ENCODE data around the gene NGRN. TPM values are rescaled to one million over a fixed set of nuclear protein-coding genes. Genes with fewer than 3 reads are reported as not detected.
"Not testable (repeated sequence)": the region's sequence is repeated elsewhere in the genome, so short reads cannot be mapped to it uniquely, and the experiment has no call there.

Gene NGRN
- total RNA-seq, 4 donors from 2014 or later = 49.2 to 71.3 (median 61.4) TPM

- 65% methylated on average over 8 of the region's 8 CpGs for whole genome bisulfite sequencing
- H3K36me3 ChIP-seq = no peaks in the 10 kb centered on the region
- no peak overlapping the region for H3K27ac ChIP-seq
Measured at GRCh38 chr15:90301707-90302300, 36.3 kb downstream of the NGRN start.

GRCh38 chr15:90305355-90305754 lies 39.9 kb downstream of the NGRN start:
- WGBS = 95% methylated on average over 14 of the region's 14 CpGs
- H3K4me3 ChIP-seq; H3K36me3 ChIP-seq; H3K9me3 ChIP-seq; H3K27ac ChIP-seq; H3K27me3 ChIP-seq; DNase-seq (ENCODE audit: low spot score in 2 of 2): not testable (repeated sequence)
- H3K4me1 ChIP-seq = peaks cover 13% of the 10 kb centered on the region

More at GRCh38 chr15:90301707-90302300, 36.3 kb downstream of the NGRN start:
- H3K9me3 ChIP-seq = no peaks in the 10 kb centered on the region
- H3K27me3 ChIP-seq = no peaks in the 10 kb centered on the region
- H3K4me1 ChIP-seq = peaks cover 13% of the 10 kb centered on the region
- H3K4me3 ChIP-seq = no peak overlapping the region
- TF ChIP-seq POLR2AphosphoS5 (IDR thresholded peaks at IDR 0.05) (no peak), POLR2A (IDR thresholded peaks at IDR 0.05) (no peak), EP300 (IDR thresholded peaks at IDR 0.05) (no peak)
- TF ChIP-seq, protein P1, sequence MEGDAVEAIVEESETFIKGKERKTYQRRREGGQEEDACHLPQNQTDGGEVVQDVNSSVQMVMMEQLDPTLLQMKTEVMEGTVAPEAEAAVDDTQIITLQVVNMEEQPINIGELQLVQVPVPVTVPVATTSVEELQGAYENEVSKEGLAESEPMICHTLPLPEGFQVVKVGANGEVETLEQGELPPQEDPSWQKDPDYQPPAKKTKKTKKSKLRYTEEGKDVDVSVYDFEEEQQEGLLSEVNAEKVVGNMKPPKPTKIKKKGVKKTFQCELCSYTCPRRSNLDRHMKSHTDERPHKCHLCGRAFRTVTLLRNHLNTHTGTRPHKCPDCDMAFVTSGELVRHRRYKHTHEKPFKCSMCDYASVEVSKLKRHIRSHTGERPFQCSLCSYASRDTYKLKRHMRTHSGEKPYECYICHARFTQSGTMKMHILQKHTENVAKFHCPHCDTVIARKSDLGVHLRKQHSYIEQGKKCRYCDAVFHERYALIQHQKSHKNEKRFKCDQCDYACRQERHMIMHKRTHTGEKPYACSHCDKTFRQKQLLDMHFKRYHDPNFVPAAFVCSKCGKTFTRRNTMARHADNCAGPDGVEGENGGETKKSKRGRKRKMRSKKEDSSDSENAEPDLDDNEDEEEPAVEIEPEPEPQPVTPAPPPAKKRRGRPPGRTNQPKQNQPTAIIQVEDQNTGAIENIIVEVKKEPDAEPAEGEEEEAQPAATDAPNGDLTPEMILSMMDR (IDR thresholded peaks at IDR 0.05) = no peak
- no peak for DNase-seq (ENCODE audit: low spot score in 2 of 2)

- no peak for DNase-seq (ENCODE audit: low spot score in 2 of 2)
- H3K36me3 ChIP-seq = no peaks in the 10 kb centered on the region
- H3K27me3 ChIP-seq = no peaks in the 10 kb centered on the region
- TF ChIP-seq POLR2A (IDR thresholded peaks at IDR 0.05) (no peak), POLR2AphosphoS5 (IDR thresholded peaks at IDR 0.05) (no peak), EP300 (IDR thresholded peaks at IDR 0.05) (no peak)
- TF ChIP-seq, protein P1 (IDR thresholded peaks at IDR 0.05) = no peak
- H3K27ac ChIP-seq = no peak overlapping the region
- H3K4me3 ChIP-seq = no peak overlapping the region
- no peaks in the 10 kb centered on the region for H3K9me3 ChIP-seq
- H3K4me1 ChIP-seq = peaks cover 12% of the 10 kb centered on the region
- 89% methylated on average over 3 of the region's 3 CpGs for WGBS
Measured at GRCh38 chr15:90305932-90306331, 40.5 kb downstream of the NGRN start.

- H3K4me1 ChIP-seq = peaks cover 6% of the 10 kb centered on the region
- 50% methylated on average over 6 of the region's 6 CpGs for WGBS
- H3K27ac ChIP-seq = no peak overlapping the region
Measured at GRCh38 chr15:90306560-90306959, 41.1 kb downstream of the NGRN start.

GRCh38 chr15:90307661-90308060 lies 42.2 kb downstream of the NGRN start:
- Histone ChIP-seq H3K27ac (no peak overlapping the region), H3K27me3 (no peaks in the 10 kb centered on the region), H3K4me1 (no peaks in the 10 kb centered on the region), H3K4me3 (no peak overlapping the region), H3K36me3 (no peaks in the 10 kb centered on the region), H3K9me3 (no peaks in the 10 kb centered on the region)
- WGBS = 88% methylated on average over 2 of the region's 2 CpGs
- TF ChIP-seq POLR2A (IDR thresholded peaks at IDR 0.05) (no peak), POLR2AphosphoS5 (IDR thresholded peaks at IDR 0.05) (no peak), EP300 (IDR thresholded peaks at IDR 0.05) (no peak)
- TF ChIP-seq, protein P1 (IDR thresholded peaks at IDR 0.05) = no peak
- no peak for DNase-seq (ENCODE audit: low spot score in 2 of 2)

More at GRCh38 chr15:90306560-90306959, 41.1 kb downstream of the NGRN start:
- DNase-seq (ENCODE audit: low spot score in 2 of 2) = peak in 1 of 2 donors; percentile 23
- no peaks in the 10 kb centered on the region for H3K27me3 ChIP-seq
- H3K9me3 ChIP-seq = no peaks in the 10 kb centered on the region
- TF ChIP-seq POLR2A (IDR thresholded peaks at IDR 0.05) (no peak), POLR2AphosphoS5 (IDR thresholded peaks at IDR 0.05) (no peak)
- H3K4me3 ChIP-seq = no peak overlapping the region
- no peaks in the 10 kb centered on the region for H3K36me3 ChIP-seq

GRCh38 chr15:90309020-90309419 lies 43.5 kb downstream of the NGRN start:
- H3K27me3 ChIP-seq = no peaks in the 10 kb centered on the region
- H3K4me3 ChIP-seq = no peak overlapping the region
- no peaks in the 10 kb centered on the region for H3K36me3 ChIP-seq
- H3K4me1 ChIP-seq = no peaks in the 10 kb centered on the region
- TF ChIP-seq, protein P1 (IDR thresholded peaks at IDR 0.05) = no peak
- no peak for TF ChIP-seq POLR2AphosphoS5 (IDR thresholded peaks at IDR 0.05)
- TF ChIP-seq POLR2A (IDR thresholded peaks at IDR 0.05) = no peak
- TF ChIP-seq EP300 (IDR thresholded peaks at IDR 0.05) = no peak
- H3K27ac ChIP-seq = no peak overlapping the region
- WGBS = 90% methylated on average over 4 of the region's 4 CpGs
- no peak for DNase-seq (ENCODE audit: low spot score in 2 of 2)
- no peaks in the 10 kb centered on the region for H3K9me3 ChIP-seq
